Uterus (tissue), 4 donors: ENCODE measurements around the gene USP15. TPM values are rescaled to one million over a fixed set of nuclear protein-coding genes. Genes with fewer than 3 reads are reported as not detected.

Experiments used
- DNase-seq, 2 donors: peaks; one replicate each; pipeline ENCODE4 v3.0.0-alpha.2; 2019 to 2020
- H3K27ac ChIP-seq, 2 donors: fragments of 200-600 bp; sonication (generic); 1 replicate in 1 of 2; 2 replicates in 1 of 2; pipeline ENCODE4 v1.5.1; 2016 to 2018
- H3K27me3 ChIP-seq, 2 donors: fragments of 200-600 bp; sonication (generic); one replicate each; pipeline ENCODE4 v1.5.1; 2018 to 2019; ENCODE audit warnings: control low read depth in 1 of 2
- H3K36me3 ChIP-seq, 2 donors: fragments of 200-600 bp; sonication (generic); one replicate each; pipeline ENCODE4 v1.5.1; 2019; ENCODE audit warnings: control low read depth in 1 of 2
- H3K4me1 ChIP-seq, 2 donors: fragments of 200-600 bp; sonication (generic); one replicate each; pipeline ENCODE4 v1.5.1; 2018 to 2019; ENCODE audit warnings: control low read depth in 1 of 2
- H3K4me3 ChIP-seq, 2 donors: fragments of 200-600 bp; sonication (generic); 1 replicate in 1 of 2; 2 replicates in 1 of 2; pipeline ENCODE4 v1.5.1; 2018 to 2019; ENCODE audit warnings: mild to moderate bottlenecking in 1 of 2
- H3K9me3 ChIP-seq, 2 donors: fragments of 200-600 bp; sonication (generic); one replicate each; pipeline ENCODE4 v1.5.1; 2019; ENCODE audit warnings: control low read depth in 1 of 2
- CTCF ChIP-seq, 4 experiments: fragments of 200-600 bp in 2 of 4; fragments of 450-650 bp in 2 of 4; sonication (generic) in 2 of 4; IDR thresholded peaks; one replicate each; pipeline ENCODE4 v1.5.1; 2016 to 2019; ENCODE audit warnings: antibody characterized with exemption in 4 of 4, mild to moderate bottlenecking in 2 of 4, moderate library complexity in 1 of 4
- POLR2A ChIP-seq, 2 donors: fragments of 450-650 bp; IDR thresholded peaks; one replicate each; pipeline ENCODE4 v1.6.1; 2016; ENCODE audit warnings: antibody characterized with exemption in 2 of 2, mild to moderate bottlenecking in 1 of 2, moderate library complexity in 1 of 2
- intact Hi-C: fragments of 100-400 bp; cut with DNase I; formaldehyde crosslinking; loops from one replicate; pipeline ENCODE4 v1.15.1; 2023; ENCODE audit warnings: low total_unique reads
- total RNA-seq, 4 donors: library from RNA; depleted of rRNA in 3 of 4; stranded (reverse); fragments of >200 nt in 3 of 4; gene quantifications; one replicate each; pipeline versions ENCODE4 v1.1.0 to v1.2.4, GENCODE V29; 2014 to 2023
- donor health status: DM: yes; HTN: yes; CAD: no.

Gene USP15
- total RNA-seq, 4 donors from 2014 or later, result 44.8 to 98.9 (median 76.5) TPM

- no peaks in the 10 kb centered on the region for H3K9me3 ChIP-seq
- H3K27ac ChIP-seq, result no peak overlapping the region
- H3K4me3 ChIP-seq, result no peak overlapping the region
- peaks cover 0 to 19% of the 10 kb centered on the region in 2 donors for H3K4me1 ChIP-seq
- DNase-seq, result no peak
- H3K27me3 ChIP-seq, result no peaks in the 10 kb centered on the region
- intact Hi-C loops, result no loop called here
- TF ChIP-seq CTCF (IDR thresholded peaks at IDR 0.05) (no peak), POLR2A (IDR thresholded peaks at IDR 0.05) (no peak)
- H3K36me3 ChIP-seq, result no peaks in the 10 kb centered on the region
These were observed 5.3 kb downstream of the USP15 start for GRCh38 chr12:62265511-62265910.

GRCh38 chr12:62267026-62267425 lies 6.8 kb downstream of the USP15 start:
- Histone ChIP-seq H3K4me1 (peaks cover 0 to 28% of the 10 kb centered on the region in 2 donors), H3K27me3 (no peaks in the 10 kb centered on the region), H3K27ac (no peak overlapping the region), H3K4me3 (no peak overlapping the region), H3K36me3 (no peaks in the 10 kb centered on the region), H3K9me3 (no peaks in the 10 kb centered on the region)
- intact Hi-C loops, result no loop called here
- DNase-seq, result no peak
- TF ChIP-seq CTCF (IDR thresholded peaks at IDR 0.05) (no peak), POLR2A (IDR thresholded peaks at IDR 0.05) (no peak)

- TF ChIP-seq CTCF (IDR thresholded peaks at IDR 0.05), result no peak
- no peak for TF ChIP-seq POLR2A (IDR thresholded peaks at IDR 0.05)
- Histone ChIP-seq H3K36me3 (no peaks in the 10 kb centered on the region), H3K27me3 (no peaks in the 10 kb centered on the region), H3K4me3 (no peak overlapping the region), H3K27ac (no peak overlapping the region), H3K9me3 (no peaks in the 10 kb centered on the region), H3K4me1 (peaks cover 0 to 29% of the 10 kb centered on the region in 2 donors)
- DNase-seq, result no peak
- intact Hi-C loops, result no loop called here
These were observed 7.3 kb downstream of the USP15 start for GRCh38 chr12:62267480-62267879.

- H3K27ac ChIP-seq, result no peak overlapping the region
- no peaks in the 10 kb centered on the region for H3K36me3 ChIP-seq
- no peak for TF ChIP-seq CTCF (IDR thresholded peaks at IDR 0.05)
- no peak for TF ChIP-seq POLR2A (IDR thresholded peaks at IDR 0.05)
- DNase-seq, result no peak
- intact Hi-C loops, result no loop called here
- H3K4me1 ChIP-seq, result peaks cover 0 to 39% of the 10 kb centered on the region in 2 donors
- no peak overlapping the region for H3K4me3 ChIP-seq
- H3K9me3 ChIP-seq, result no peaks in the 10 kb centered on the region
- H3K27me3 ChIP-seq, result no peaks in the 10 kb centered on the region
These were observed 8.8 kb downstream of the USP15 start for GRCh38 chr12:62268956-62269355.

GRCh38 chr12:62269464-62270228 lies 9.4 kb downstream of the USP15 start:
- H3K36me3 ChIP-seq, result no peaks in the 10 kb centered on the region
- no peaks in the 10 kb centered on the region for H3K27me3 ChIP-seq
- DNase-seq, result no peak
- peaks cover 0 to 39% of the 10 kb centered on the region in 2 donors for H3K4me1 ChIP-seq
- intact Hi-C loops, result no loop called here
- H3K4me3 ChIP-seq, result no peak overlapping the region
- no peak for TF ChIP-seq POLR2A (IDR thresholded peaks at IDR 0.05)
- no peak for TF ChIP-seq CTCF (IDR thresholded peaks at IDR 0.05)
- no peaks in the 10 kb centered on the region for H3K9me3 ChIP-seq
- H3K27ac ChIP-seq, result no peak overlapping the region
